GM13977 (cell line): ENCODE measurements around the gene MAP9.

Source experiments
- DNase-seq: peaks from one replicate; pipeline ENCODE4 v3.0.0; 2012; ENCODE audit warnings: low spot score
- in situ Hi-C: fragments of 300-500 bp; cut with MboI; formaldehyde crosslinking; loops from one replicate; pipeline ENCODE4 v1.12.0; 2022; ENCODE audit warnings: low sequenced_read_pairs, low pct_unique_long_range_greater_than_20kb, mixed read lengths, inconsistent platforms; ENCODE audit not compliant: unreplicated experiment
- TF ChIP-seq, protein P1 (sequence below): IDR thresholded peaks from 2 replicates; pipeline ENCODE4 v1.5.1; 2012; ENCODE audit warnings: mild to moderate bottlenecking, control low read depth; ENCODE audit not compliant: insufficient read depth; ENCODE audit errors: extremely low read depth, missing control alignments

MAP9 gene

DNA sequence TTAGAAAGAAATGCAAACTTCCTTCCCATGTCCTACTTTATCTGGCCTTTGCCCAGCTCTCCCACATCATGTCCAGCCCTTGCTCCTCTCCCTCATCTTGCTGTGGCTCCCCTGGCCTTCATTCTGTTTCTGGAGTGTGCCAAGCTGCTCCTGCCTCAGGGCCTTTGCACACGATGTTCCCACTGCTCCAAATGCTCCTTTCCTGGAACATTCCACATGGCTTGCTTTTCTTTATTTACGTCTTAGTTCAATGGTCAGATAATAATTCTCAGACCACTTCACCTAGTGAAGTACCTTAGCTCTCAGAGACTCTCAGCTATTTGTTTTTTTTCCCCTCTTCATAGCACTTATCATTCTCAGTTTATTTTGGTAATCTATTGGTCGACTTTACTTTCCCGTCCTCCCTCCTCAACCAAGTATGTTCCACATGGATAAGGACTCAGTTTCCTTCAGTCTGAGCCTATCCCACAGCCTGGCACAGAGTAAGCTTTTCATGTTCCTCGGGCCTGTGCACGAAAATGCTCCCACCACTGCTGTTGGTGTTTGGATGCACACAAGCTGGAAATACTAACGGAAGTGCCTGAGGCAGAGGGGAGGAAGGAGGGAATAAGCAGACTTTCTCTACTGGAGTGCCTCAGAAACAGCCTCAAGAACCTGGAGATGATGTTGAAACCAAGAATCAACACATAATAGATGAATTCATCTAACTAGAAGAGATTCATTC lies 23.4 kb upstream of the MAP9 start:
- TF ChIP-seq, protein P1, sequence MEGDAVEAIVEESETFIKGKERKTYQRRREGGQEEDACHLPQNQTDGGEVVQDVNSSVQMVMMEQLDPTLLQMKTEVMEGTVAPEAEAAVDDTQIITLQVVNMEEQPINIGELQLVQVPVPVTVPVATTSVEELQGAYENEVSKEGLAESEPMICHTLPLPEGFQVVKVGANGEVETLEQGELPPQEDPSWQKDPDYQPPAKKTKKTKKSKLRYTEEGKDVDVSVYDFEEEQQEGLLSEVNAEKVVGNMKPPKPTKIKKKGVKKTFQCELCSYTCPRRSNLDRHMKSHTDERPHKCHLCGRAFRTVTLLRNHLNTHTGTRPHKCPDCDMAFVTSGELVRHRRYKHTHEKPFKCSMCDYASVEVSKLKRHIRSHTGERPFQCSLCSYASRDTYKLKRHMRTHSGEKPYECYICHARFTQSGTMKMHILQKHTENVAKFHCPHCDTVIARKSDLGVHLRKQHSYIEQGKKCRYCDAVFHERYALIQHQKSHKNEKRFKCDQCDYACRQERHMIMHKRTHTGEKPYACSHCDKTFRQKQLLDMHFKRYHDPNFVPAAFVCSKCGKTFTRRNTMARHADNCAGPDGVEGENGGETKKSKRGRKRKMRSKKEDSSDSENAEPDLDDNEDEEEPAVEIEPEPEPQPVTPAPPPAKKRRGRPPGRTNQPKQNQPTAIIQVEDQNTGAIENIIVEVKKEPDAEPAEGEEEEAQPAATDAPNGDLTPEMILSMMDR: no peak
- no peak for DNase-seq
- in situ Hi-C loops: no loop called here

DNA sequence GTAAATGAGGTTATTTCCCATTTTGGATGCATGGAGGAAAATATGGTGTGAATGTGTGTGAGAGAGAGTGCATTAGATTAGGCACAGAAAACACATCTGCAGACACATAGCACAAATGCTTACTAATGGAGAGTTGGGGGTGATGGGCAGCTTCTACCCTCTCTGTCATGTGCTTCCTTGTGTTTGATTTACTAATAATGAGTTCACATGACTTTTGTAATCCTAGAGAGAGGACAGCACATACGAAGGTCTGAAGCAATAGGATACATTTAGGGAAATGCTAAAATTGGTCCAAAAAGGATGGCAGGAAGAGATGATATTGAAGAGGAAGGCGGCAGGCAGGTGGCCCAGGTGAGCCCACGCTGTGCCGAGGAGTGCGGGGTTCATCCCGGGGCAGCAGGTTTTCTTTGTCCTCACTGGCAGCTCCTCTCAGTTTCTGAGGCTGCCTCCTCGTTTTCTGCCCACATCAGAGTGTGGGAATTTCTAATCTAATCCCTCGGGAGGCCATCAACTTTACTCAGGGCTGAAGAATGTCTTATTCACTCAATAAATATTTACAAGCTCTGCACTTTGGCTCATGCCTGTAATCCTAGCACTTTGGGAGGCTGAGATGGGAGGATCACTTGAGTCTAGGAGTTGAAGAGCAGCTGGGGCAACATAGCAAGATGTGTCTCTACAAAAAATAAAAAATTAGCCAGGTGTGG lies 15.9 kb upstream of the MAP9 start:
- DNase-seq: no peak
- TF ChIP-seq, protein P1: no peak
- in situ Hi-C loops: no loop called here

DNA sequence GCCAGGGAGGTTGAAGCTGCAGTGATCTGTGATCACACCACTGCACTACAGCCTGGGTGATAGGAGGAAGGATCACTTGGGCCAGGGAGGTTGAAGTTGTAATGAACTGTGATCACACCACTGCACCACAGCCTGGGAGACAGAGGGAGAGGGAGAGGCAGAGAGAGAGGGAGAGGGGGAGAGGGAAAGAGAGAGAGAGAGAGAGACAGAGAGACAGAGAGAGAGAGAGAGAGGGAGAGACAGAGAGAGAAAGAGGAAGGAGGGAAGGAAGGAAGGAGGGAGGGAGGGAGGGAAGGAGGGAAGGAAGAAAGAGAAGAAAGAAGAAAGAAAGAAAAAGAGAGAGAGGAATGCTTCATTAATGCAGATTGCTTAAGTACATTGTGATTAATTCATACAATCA lies 15.2 kb upstream of the MAP9 start:
- no peak for DNase-seq
- in situ Hi-C loops: no loop called here
- TF ChIP-seq, protein P1: no peak

DNA sequence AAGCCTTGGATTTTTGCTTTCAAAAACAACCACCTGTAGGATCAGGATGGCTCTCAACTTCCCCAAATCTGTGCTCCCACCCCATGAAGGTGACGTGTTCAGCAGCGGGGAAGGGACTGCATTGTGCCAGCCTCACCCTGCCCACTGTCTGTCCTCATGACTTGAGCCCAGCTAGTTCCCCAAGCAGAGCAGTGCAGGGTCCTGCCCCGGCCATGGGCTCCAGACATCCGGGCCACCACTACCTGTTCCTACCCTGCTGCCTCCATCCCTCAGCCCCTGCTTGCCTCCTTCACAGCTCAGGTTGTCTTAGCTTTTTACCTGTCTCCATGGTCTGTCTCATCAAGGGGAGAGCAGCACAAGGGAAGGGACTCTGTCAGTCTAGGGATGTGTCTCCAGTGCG lies 11.4 kb upstream of the MAP9 start:
- in situ Hi-C loops: no loop called here
- TF ChIP-seq, protein P1: no peak
- no peak for DNase-seq

DNA sequence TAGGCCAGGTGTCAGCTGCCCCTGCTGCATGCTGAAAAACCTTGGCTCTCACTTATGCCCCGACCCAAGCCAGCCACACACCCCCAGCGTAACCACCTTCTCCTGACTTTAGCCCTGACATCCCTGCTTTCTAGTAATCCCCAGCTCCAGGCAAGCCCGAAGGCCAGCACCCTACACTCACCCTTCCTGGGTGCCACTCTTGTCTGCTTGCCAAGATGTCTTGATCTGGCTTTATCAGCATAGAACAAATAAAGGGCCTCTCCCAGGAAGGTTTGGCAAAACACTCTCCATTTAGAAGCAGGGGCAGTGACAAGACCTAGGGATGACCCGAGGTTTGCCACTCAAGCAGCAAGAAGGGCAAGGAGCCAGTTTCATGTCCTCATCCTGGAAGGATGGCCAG lies 6.8 kb upstream of the MAP9 start:
- in situ Hi-C loops: no loop called here
- TF ChIP-seq, protein P1: no peak

DNA sequence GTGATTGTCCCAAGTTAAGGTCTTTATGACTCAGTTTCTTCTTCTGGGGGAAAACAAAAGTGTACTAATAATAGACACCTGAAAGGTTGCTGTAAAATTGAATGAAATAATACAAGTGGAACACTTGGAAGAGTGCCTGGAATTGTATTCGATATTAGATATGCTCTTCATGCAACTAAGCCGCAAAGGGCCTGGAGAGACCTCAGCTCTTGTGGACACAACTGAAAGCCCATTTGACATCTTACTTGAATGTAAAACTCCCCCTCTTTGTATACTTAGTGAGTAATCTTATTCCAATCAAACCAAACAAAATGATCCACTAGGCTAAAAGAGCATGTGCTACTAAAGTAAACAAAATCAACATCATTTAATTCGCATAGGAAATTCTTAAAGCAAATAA lies 511 bp upstream of the MAP9 start:
- TF ChIP-seq, protein P1: no peak
- no peak for DNase-seq
- in situ Hi-C loops: loop anchor here (10.0 kb wide), 1 partner anchor 822 kb away; the partner anchor contains the start of gene PLRG1

More for the DNA sequence above, 6.8 kb upstream of the MAP9 start:
- DNase-seq: no peak
